Skeletal muscle cell (primary cell): Measurements from ENCODE around the gene GOLGA8B.
"Not testable (repeated sequence)": the region's sequence is repeated elsewhere in the genome, so short reads cannot be mapped to it uniquely, and the experiment has no call there.

Experiments used
- DNase-seq: peaks from one replicate; pipeline ENCODE4 v3.0.0-alpha.2; 2010; ENCODE audit warnings: low read depth
- H3K4me3 ChIP-seq: 2 replicates; pipeline ENCODE4 v1.5.1; 2011; ENCODE audit warnings: low read depth, mild to moderate bottlenecking, control low read depth, low read length, moderate library complexity

The GOLGA8B gene, protein sequence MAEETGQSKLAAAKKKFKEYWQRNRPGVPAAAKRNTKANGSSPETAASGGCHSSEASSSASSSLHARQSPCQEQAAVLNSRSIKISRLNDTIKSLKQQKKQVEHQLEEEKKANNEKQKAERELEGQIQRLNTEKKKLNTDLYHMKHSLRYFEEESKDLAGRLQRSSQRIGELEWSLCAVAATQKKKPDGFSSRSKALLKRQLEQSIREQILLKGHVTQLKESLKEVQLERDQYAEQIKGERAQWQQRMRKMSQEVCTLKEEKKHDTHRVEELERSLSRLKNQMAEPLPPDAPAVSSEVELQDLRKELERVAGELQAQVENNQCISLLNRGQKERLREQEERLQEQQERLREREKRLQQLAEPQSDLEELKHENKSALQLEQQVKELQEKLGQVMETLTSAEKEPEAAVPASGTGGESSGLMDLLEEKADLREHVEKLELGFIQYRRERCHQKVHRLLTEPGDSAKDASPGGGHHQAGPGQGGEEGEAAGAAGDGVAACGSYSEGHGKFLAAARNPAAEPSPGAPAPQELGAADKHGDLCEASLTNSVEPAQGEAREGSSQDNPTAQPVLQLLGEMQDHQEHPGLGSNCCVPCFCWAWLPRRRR

DNA sequence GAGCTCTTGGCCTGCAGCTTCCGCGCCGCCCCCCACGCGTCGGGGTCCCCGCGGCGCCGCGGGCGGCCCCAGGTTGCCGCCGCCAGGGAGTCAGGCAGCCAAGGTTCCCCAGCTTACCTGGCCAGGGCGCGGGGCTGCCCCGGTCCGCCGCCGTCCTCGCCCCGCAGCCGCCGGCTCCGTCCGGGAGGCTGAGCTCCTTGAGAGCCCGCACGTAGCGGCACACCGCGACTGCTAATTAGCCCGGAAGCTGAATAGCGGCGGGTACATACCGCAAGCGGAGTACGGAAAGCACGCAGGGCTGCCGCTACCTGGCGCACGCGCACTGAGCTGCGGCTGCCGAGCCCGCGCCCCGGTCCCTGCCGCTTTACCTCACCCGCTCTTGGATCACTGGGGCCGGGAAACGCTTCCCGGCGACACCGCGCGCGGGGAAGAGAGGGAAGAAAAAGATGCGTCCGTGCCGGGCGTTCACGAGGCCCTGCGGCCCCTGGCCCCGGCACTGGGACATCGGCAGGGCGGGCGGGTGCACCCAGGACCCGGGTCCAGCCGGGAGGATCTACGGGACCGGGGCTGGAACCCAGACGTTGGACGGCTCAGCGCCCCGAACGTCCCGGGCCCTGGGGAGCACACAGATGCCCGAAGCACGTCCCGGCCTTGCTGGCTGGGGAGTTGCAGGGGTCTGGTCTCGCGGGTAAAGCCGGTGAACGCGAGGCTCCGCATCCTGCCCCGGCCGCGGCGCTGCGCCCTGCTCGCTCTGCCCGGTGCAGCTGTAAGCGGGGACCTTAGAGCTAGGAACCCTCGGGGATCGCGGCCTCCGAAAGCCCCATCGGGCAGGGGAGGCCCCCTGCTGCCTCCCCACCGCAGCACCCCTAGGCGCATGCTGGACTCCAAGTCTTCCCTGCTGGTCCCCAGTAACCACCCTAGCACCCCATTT lies at the start of gene GOLGA8B:
TSS of gene GOLGA8B (minus strand) at position 253 of the 931 bp plus-strand sequence. CDS start 47,739 bp downstream, outside the sequence.
- peak within 1 kb of the TSS; percentile 74 for H3K4me3 ChIP-seq
- peak; percentile 10 for DNase-seq

DNA sequence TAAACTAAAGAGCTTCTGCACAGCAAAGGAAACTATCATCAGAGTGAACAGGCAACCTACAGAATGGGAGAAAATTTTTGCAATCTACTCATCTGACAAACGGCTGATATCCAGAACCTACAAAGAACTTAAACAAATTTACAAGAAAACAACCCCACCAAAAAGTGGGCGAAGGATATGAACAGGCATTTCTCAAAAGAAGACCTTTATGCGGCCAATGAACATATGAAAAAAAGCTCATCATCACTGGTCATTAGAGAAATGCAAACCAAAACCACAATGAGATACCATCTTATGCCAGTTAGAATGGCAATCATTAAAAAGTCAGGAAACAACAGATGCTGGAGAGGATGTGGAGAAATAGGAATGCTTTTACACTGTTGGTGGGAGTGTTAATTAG lies 49.7 kb upstream of the GOLGA8B start:
- H3K4me3 ChIP-seq, DNase-seq: not testable (repeated sequence)

DNA sequence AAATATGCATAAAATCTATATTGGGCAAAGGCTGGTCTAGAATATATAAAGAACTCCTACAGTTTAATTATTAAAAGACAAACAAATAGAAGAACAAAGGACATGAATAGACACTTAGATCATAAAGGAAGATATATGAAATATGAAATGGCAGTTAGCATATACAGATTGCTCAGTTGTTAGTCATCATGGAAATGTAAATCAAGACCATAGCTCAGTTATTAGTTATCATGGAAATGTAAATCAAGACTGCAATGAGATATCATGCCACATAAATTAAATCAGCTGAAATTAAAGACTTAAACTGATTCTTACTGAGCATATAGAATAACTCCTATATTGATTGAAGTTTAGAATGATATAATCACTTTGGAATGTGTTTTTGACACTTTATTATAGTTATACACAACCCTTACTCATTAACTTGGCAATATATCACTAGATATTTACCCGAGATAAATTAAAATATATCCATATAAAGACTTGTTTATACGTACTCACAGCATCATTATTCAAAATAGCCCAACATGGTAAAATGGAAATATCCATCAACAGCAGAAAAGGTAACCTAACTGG lies 45.2 kb upstream of the GOLGA8B start:
- DNase-seq, result no peak
- H3K4me3 ChIP-seq, result no peak overlapping the region

DNA sequence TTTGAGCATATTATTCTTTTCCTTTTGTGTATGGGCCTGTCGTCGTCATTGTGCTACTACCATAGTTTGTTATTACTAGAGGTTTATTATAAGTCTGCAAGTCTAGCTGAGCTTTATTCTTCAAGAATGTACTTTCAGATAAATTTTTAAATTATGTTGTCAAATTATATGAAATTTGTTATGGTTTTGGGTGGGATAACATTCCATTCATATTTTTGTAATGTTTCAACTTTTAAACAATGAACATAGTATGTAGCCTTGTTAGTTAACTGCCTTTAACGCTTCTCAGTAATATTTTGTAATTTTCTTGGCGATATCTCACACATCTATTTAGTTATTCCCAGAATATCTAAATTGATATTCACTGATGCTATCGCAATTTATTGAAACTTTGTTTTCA lies 41.6 kb upstream of the GOLGA8B start:
- H3K4me3 ChIP-seq, result no peak overlapping the region
- DNase-seq, result no peak

DNA sequence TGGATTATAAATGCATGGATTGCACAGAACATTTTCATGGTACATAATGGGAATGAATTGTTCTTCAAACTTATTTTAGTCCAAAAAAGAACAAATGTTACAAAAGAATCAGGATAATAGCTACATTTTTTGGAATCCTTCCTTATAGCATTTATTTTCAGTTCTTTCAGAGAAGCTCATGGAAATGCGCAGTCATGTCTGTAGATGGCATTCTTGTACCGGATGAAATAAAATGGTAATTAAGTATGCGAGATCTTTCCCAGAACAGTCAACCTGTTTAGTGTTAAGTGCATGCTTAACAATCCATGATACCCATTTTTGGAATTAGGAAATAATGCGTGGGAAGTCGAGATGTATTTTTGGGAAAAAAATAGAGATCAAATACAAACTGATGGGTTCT lies 38.2 kb upstream of the GOLGA8B start:
- DNase-seq, result no peak

DNA sequence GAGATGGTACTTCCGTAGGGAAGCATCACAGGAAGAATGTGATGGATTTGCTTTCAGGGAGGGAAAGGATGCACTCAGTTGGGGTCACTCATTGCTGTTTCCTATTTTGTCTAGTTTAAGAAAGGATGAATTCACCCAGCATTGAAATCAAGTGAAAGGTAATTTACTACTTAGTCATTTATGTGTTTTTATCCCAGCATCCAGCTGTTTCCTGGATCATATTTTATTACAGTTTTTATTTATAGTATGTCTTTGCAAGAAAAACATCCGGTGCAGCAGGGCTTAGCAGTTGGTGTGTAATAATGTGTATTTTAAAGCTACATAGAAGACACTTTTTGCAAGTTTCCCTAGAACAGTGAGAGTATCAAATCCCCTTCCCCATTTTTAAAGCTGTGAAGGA lies 37.4 kb upstream of the GOLGA8B start:
- no peak overlapping the region for H3K4me3 ChIP-seq
- no peak for DNase-seq

More for the DNA sequence above, 38.2 kb upstream of the GOLGA8B start:
- no peak overlapping the region for H3K4me3 ChIP-seq

DNA sequence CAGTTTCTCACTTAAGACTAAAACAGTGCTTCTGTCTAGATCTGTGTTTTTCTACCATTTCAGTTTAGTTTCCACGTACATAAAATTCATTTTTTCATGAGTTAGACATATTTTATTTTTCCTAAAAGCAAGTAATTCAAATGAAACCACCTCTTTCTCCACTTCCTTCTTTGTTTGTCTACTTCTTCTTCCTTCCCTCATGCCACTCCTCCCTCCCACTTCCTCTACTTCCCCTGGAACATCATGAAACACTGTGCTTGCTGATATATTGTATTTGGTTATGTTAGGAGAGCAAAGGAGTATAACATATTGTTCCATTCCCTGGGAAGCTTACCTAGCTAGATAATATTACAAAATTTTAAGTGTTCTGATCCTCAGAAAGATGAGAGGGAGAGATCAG lies 36.7 kb upstream of the GOLGA8B start:
- no peak for DNase-seq
- no peak overlapping the region for H3K4me3 ChIP-seq

DNA sequence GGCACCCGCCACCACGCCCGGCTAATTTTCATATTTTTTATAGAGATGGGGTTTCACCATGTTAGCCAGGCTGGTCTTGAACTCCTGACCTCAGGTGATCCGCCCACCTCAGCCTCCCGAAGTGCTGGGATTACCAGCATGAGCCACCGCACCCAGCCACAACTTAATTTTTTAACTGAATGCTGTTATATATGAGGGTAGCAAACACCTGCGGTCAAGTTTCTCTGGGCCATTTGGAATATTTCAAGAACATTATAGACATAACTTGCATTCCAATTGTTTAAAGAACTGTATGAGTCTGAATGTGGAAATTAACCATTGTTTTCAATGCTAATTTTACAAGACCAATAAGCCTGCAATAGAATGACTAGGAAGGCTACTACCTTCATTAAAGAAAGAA lies 35.7 kb upstream of the GOLGA8B start:
- DNase-seq, result no peak
- no peak overlapping the region for H3K4me3 ChIP-seq

DNA sequence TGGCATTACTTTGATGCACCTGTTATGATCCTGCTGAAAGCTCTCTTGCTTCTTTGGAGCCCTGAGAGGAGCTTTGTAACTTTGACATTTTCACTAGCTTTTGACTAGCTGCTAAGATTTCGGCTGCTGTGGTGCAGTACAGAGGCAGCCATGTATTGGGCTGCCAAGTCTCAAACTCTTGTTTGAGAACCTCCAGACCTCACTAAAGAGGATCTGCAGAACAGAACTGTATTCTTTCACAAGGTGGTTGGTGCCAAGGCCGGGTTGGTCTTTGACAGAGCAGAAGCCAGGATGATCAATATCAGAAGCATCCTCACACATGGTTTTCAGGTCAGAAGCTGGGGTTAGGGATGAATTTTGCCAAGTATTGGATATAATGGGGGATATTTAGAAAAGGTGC lies 34.6 kb upstream of the GOLGA8B start:
- H3K4me3 ChIP-seq, result no peak overlapping the region
- DNase-seq, result no peak

DNA sequence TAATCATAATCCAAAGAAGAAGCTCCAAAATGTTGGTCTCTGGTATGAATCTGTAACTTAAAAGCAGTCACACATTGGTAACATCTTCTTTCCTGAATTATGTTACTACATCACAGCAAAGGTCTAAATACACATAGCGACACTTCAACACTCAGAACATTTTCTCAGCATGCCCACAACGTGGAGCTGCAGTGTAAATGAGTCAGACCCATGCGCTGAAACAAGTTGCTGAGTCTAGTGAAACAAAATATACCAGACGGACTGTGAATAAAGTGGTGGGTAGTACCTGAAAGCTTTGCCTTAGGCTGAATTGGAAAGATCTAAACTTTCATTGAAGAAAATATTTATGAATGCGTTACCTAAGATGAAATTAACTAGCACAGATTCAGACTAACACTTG lies 33.2 kb upstream of the GOLGA8B start:
- DNase-seq, result peak; percentile 17
- no peak overlapping the region for H3K4me3 ChIP-seq

DNA sequence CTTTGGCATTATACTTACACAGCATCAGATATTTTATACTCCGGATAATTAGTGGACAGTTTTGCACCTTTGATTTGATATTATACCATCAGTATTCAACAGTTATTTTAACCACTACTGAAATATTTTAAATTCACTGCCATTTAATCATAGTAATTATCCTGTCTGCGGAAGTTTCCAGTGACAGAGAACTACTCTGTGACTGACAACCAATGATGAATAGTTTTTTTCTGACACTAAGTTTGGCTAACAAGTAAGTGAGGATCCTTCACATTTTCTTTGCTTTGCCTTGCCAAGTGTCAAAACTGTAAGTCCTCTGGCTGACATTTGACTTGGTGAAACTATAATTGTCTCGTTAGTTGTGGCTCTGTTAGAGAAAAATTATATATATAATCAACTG lies 30.5 kb upstream of the GOLGA8B start:
- H3K4me3 ChIP-seq, result no peak overlapping the region
- DNase-seq, result no peak

DNA sequence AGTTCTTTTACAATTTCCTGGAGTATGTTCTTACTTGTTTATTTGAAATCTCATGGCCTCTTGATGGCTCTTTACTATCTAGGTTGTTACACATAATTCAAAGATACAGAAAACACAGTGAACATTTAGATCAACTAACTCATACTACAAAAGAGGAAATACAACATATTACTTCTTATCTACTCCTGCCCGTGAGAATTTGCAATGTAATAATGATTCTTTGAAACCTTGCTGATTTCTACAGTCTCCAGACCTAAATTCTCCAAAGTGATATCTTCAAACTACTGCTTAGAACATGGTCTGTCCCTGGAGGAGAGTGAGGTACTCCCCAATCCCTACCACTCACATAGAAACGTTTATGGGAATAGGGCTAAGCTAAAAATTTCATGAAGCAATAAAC lies 29.9 kb upstream of the GOLGA8B start:
- no peak overlapping the region for H3K4me3 ChIP-seq
- no peak for DNase-seq

DNA sequence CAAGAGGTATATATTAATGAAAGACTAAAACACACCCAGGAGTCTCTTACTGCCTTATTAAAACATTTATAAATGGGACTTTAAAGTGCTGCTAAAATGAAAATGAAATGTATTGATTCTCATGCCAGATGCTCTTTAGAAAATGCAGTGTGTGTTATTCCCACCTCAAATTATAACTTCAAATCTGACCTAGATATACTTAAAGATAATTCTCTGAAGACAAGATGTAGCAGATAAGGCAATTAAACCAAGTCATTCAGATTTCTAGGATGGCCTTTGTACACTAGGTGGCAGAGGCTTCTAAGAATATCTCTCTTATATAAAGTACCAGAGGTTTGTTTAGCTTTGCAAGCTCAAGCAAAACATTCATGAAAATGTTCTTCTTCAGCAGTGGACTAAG lies 26.9 kb upstream of the GOLGA8B start:
- no peak overlapping the region for H3K4me3 ChIP-seq
- DNase-seq, result no peak

DNA sequence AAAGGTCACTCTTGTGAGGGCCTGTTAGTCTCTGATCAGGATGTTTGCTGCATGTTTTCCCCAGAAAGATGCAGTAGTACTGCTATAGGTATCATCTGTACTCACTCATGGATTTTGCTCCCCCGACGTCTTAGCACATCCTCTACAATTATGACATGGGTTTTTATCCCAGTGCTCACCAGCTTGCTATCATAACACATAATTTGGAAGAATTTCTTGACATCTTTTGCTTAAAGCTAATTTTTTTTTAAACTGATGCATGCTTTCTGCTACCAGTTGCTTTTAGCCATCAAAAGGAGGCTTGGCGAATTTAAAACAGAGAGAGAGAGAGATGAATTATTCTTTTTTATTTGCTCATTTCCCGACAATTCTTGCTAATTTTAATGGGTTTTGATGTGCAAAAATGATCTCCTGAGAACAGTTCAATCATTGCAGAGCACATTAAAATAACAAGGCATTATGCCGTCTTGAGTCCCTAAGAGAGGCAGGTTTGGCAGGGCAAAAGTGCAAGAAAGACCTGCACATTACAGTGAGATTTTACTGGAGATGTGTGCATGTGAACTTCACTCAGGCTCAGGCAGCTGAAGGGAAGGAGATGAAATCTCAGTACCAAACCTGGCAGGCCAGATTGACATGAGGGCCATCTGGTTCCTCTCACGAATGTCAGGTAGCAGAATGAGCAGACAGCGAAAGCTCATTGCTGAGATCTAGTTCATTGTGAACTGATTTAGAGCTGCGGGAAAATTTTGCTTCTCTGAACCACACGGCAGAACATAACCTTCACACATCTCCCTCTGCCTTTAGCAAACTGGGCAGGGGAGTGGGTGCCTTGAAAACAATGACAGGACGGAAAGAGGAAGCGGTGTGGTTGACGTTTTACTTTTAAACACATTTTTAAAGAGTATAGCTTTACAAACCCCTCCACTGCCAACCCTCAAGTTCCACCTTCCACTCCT lies 25.9 kb upstream of the GOLGA8B start:
- DNase-seq, result no peak
- H3K4me3 ChIP-seq, result no peak overlapping the region

DNA sequence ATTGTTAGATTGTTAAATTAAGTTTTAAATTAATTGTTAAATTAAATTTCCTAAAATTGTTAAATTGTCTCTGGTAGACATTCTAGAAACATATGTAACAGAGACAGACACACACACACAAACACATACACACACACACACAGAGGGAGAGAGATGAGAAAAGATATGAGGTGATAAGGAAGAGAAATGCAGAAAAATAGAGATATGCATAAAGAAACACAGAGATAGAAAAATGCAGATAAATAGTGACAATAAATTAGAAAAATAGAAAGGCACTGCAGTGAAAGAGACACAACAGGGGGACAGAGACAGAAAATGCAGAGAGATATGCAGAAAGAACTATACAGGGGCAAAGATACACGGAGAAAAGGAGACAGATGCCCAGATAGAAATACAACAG lies 25.1 kb upstream of the GOLGA8B start:
- H3K4me3 ChIP-seq, result no peak overlapping the region

DNA sequence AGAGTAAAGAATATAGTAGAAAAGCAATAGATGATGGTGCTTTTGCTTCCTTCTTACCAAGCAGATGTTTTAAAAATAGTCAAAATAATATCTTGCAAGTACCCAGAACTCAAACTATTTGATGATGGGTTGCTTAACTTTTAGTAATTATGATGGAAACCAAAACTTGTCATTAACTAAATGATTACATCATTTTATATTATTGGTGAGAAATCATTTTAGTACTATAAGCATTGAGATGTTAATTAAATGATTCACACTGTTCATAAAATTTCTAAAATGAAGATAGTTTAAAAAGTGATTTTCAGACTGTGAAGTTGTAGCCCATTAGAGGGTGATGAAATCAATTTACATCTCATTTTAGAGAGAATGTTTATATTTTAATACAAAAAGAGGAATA lies 24.4 kb upstream of the GOLGA8B start:
- DNase-seq, result no peak
- no peak overlapping the region for H3K4me3 ChIP-seq

More for the DNA sequence above, 25.1 kb upstream of the GOLGA8B start:
- DNase-seq, result no peak

DNA sequence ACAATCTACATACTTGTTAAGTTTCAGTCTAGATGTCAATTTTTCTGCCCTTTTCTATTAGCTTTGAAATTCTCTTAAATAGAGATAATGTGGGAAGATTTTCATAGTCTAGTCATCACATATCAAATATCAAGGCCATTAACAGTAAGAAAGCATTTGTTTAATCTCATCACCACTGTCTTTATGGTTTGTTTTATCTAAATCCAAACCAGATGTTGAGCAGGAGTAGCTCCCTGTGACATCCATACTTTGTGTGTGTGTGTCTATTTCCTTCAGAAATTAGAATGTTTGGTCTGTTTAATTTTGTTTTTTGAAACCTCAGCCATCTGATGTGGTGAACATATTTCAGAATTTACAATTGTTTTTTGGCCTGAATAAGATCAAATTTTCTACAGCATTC lies 23.1 kb upstream of the GOLGA8B start:
- no peak overlapping the region for H3K4me3 ChIP-seq
- no peak for DNase-seq

DNA sequence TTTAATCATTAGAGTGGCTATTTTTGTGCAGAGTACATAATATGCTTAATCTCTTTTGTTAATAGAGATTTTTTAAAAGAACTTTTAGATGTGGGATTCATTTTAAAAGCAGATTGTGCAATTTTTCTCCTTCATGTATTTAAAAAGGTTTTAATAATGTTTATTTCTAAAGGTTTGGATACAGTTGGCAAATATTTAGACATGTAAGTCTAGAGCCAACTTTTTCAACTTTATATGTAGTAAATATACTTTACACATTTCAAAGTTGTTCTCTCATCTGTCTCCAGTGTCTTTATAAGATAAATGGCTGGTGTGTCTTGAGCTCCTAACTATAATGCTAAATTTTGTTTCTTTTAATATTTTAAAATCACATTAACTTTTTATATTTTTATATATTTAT lies 22.7 kb upstream of the GOLGA8B start:
- no peak for DNase-seq

DNA sequence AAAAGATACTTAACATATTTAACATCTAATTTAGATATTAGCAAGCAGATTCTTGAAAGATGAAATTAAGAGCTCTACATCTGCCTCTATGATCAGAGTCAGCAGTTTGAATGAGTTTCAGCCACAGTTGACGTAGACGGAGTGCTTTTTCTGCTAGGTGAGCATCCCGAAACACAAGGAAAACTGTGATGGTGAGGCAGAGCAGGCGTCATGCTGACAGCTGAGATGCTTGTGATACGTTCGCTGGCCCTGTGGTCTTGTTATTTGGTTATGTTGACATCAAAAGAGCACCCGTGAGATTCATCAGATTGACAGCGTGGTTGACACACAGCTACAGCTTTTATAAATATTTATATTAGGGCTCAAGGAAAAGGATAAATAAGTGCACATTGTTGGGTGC lies 19.6 kb upstream of the GOLGA8B start:
- DNase-seq, result no peak
- H3K4me3 ChIP-seq, result no peak overlapping the region

More for the DNA sequence above, 22.7 kb upstream of the GOLGA8B start:
- no peak overlapping the region for H3K4me3 ChIP-seq
